ENCODE data around the gene USP51.

- TF ChIP-seq, protein P1, sequence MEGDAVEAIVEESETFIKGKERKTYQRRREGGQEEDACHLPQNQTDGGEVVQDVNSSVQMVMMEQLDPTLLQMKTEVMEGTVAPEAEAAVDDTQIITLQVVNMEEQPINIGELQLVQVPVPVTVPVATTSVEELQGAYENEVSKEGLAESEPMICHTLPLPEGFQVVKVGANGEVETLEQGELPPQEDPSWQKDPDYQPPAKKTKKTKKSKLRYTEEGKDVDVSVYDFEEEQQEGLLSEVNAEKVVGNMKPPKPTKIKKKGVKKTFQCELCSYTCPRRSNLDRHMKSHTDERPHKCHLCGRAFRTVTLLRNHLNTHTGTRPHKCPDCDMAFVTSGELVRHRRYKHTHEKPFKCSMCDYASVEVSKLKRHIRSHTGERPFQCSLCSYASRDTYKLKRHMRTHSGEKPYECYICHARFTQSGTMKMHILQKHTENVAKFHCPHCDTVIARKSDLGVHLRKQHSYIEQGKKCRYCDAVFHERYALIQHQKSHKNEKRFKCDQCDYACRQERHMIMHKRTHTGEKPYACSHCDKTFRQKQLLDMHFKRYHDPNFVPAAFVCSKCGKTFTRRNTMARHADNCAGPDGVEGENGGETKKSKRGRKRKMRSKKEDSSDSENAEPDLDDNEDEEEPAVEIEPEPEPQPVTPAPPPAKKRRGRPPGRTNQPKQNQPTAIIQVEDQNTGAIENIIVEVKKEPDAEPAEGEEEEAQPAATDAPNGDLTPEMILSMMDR (IDR thresholded peaks at IDR 0.05; ENCODE audit: insufficient read depth, low read length, poor library complexity, severe bottlenecking), result no peak
- no peak for TF ChIP-seq EZH2phosphoT487 (conservative IDR thresholded peaks at IDR 0.05; ENCODE audit: low read length)
Observed at GRCh38 chrX:55486736-55487135, 2.9 kb downstream of the USP51 start.
